GM18511 (cell line): ENCODE results near the gene XXYLT1.
"Not testable (repeated sequence)": the region's sequence is repeated elsewhere in the genome, so short reads cannot be mapped to it uniquely, and the experiment has no call there.

Experiments used
- ATAC-seq: cut with Tn5 transposase; IDR thresholded peaks from one replicate; pipeline ENCODE4 v1.9.1; 2021; ENCODE audit warnings: mild to moderate bottlenecking, moderate library complexity; ENCODE audit not compliant: unreplicated experiment

The XXYLT1 gene

GRCh38 chr3:195058336-195059005 is 212.5 kb downstream of the XXYLT1 start:
- no peak for ATAC-seq

- ATAC-seq: no peak
These were observed 213.2 kb downstream of the XXYLT1 start for GRCh38 chr3:195057716-195058115.

DNA sequence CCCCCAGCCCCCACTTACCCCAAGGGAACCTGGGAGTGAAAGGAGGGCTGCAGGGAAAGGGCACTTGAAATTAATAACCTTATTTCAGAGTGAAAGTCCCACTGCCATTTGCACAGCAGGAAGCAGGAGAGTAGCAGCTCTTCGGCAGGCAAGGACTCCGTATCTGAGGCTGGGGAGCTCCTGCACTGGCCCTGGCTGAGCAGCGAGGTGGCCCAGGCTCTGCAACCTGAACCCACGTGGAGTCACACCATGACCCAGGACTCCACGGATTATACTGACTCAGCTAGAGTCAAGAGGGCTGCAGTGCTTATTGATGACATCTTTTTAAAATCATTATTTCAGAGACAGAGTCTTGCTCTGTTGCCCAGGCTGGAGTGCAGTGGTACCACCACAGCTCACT is 214.5 kb downstream of the XXYLT1 start:
- no peak for ATAC-seq

GRCh38 chr3:195054311-195054710 is 216.6 kb downstream of the XXYLT1 start:
- ATAC-seq: no peak

DNA sequence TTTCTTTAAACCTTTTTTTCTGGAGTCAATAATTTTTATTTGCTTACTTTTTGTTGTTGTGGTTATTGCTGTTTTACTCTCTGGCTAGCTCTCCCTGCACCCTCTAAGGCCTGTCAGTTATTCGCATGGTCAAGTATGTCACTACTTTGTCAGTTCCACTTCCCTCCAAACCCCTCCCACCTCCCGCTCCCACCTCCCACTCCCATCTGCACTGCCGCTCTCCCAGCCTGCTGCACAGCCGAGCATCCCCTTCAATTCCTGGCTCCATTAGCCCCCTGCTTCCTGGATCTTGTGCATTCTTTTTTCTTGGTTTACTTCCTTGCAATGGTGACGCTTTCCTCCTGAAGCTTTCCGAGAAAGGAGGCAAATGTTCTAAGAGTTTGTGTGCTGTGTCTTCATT is 218.0 kb downstream of the XXYLT1 start:
- ATAC-seq: no peak

DNA sequence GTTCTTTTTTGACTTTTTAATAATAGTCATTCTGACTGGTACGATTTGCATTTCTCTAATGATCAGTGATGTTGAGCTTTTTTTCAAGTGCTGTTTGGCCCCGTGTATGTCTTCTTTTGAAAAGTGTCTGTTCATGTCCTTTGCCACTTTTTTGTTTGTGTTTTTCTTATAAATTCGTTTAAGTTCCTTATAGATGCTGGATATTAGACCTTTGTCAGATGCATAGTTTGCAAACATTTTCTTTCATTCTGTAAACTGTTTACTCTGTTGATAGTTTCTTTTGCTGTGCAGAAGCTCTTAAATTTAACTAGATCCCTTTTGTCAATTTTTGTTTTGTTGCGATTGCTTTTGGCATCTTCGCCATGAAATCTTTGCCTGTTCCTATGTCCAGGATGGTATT is 220.7 kb downstream of the XXYLT1 start:
- ATAC-seq: not testable (repeated sequence)

DNA sequence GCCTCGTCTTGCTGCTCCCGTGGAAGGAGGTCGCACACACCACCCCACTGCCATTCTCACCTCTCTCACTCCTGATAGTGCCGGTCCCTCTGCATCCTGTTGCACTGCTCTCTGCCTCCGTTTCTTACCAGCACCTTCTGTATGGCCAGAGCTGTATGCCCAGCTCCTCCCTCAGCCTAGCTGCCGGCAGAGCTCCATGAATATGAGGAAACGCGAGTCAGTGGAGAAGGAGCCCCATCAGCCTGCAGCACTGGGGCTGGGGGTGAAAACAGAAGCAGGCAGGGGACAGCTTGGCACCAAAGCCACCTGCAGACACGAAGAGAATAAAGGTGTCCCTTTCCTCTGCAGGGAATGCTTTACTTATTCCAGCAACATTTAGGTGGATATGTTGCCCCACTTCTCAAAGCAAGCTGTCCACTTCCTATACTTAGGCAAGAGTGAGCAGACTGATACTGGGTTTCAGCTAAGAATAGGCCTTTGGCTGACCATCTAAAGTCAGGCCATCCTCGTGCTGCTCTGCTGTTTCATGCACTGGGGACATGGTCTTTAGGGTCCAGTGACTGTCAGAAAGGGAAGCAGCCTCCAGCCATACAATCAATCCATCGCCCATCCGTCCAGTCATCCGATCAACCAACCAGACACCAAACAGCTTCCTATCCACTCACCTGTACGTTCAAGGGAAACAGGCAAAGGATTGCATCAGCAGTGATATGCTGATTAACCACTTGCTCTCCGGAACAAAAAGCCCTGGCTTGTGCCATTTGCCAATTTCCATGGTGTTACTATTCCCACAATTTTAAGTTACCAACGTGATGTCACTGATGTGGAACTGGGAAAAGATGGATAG is 222.7 kb downstream of the XXYLT1 start:
- ATAC-seq: no peak

DNA sequence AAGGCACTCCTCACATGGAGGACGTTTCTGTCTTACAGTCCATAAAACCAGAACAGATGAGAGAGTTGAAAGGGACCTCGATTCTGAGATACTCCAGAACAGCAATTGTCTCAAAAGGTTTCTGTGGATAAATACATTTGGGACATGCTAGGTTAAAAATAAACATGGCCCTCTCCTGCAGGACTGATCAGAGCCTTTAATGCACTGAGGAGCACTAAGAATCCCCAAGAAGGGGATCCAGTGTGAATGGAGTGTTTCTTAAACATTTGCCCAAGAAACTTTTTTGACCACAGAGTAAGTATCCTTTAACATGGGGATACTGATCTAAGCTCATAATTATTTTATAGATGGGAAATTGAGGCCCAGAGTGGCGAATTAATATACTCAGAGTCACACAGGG is 223.4 kb downstream of the XXYLT1 start:
- no peak for ATAC-seq

- no peak for ATAC-seq
These were observed 224.5 kb downstream of the XXYLT1 start for GRCh38 chr3:195046441-195046840.

GRCh38 chr3:195045481-195046210 is 225.3 kb downstream of the XXYLT1 start:
- ATAC-seq: no peak

- ATAC-seq: no peak
These were observed 226.5 kb downstream of the XXYLT1 start for GRCh38 chr3:195044411-195044810.

GRCh38 chr3:195043607-195044339 is 227.2 kb downstream of the XXYLT1 start:
- ATAC-seq: no peak

GRCh38 chr3:195042743-195043606 is 228.0 kb downstream of the XXYLT1 start:
- no peak for ATAC-seq

DNA sequence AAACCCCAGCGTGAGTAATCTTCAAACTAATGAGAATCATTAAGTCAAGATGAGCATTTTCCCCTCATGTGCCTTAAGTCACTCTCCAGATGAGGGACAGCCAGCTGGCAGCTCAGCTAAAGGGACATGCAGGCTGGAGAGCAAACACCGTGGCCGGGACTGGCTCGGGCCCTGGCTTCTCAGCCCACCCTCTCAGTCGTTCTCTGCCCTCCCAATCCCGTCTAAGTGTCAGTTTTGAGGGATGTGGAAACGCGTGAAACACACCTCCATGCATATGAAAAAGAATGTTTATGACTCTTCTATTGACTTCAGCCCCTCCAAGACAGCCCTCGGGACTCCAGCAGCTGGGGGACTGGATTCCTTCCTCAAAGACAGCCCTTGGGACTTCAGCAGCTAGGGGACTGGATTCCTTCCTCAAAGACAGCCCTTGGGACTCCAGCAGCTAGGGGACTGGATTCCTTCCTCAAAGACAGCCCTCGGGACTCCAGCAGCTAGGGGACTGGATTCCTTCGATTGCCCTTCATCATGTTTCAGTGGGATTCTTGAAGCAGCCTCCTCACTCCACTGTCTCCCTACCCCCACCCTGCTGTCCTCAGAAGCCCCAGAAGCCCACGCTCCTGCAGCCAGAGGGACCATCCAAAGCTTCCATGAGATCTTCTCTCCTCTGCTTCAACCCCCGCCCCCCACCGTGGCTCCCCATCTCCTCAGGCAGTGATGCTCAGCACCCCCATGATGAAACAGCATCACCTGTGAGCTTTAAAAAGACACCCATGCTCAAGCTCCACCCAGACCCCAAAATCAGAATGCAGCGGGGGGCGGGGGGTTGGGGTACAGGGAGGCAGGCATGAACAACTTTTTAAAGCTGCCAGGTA is 228.9 kb downstream of the XXYLT1 start:
- no peak for ATAC-seq

DNA sequence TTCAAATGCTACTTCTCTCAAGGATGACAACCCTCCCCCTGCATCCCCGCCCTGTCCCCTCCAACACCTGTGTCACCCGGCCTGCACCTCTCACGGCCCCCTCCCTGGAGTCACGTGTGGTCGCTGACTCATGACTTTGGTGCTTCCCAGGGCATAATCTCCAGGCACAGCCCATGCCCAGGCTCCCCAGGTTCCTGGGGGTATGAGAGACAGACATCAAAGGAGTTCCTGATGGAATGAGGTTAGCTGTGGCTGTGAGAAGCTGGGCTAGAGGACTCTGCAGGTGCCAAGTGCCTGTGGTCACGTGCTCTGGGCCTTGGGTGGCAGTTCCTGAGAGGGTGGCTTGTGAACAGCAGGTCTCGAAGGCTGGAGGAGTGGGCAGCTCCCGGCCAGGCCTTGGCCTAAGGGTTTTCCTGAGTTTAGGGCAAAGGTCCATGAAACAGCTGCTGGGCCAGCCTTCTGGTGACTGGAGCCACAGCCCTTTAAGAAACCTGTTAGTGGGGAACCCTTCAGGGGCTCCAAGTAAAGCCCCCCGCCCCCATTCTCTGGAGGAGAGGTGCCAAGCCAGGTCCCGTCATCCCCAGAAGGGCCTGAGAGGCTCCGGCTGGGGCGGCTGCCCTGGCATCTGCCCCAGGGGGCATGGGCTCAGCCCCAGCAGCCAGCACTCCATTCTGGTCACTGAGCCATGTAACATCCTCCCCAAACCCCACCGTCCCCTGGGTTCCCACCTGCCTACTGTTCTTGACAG is 230.0 kb downstream of the XXYLT1 start:
- ATAC-seq: no peak

DNA sequence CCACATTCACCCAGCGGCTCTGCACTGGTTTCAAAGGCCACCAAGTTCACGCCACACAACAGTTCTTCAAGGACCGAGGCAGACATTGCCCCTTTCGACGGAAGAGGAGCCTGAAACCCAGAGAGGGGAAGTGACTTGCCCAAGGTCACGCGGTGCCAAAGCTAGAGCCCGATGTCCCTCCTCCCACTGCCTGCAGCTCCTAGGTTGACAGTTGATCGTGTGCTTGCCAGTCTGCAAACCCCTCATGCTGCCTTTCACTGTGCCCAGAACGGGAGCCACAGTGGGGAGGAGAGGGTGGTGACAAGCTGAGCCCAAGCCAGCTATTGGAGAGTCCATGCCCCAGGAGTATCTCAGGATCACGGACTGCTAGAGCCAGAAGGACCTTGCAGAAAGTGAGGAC is 230.9 kb downstream of the XXYLT1 start:
- no peak for ATAC-seq

DNA sequence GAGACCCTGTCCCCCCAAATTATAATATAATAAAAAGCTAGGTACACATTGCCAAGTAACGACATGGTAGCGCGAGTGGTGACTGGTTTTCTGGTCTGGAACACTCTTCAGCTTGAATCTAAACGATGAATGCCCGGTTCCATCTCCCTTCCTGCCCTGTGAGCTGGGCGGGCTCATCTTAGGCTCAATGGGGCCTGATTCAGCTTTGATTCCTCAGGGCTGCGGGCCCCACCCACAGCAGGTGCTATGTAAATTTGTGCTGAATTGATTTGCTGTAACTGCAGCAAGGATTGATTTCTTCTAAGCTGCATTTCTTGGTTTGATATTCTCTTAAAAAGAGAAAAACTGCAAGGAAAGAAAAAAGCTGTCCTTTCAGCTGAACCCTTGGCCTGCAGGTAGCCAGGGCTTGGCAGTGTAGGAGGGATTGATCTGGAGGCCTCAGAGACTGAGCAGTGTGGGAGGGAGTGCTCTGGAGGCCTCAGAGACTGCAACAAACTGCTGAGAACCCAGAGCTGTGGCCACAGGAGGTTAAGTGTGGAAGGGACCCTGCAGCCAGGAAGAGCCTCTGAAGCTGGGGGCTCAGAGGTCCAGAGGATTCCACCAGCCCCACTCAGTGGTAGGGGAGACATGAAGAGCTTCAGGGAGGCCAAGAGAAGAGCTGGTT is 231.6 kb downstream of the XXYLT1 start:
- no peak for ATAC-seq

- ATAC-seq: no peak
These were observed 232.8 kb downstream of the XXYLT1 start for GRCh38 chr3:195038161-195038560.
